Calu3 (cell line): ENCODE data around the gene BCOR. TPM values are rescaled to one million over a fixed set of nuclear protein-coding genes. Genes with fewer than 3 reads are reported as not detected.

Source experiments
- BruUV-seq: library from RNA; stranded (reverse); fragments of 400-500 nt; replicated peaks from 2 replicates; lab custom pipeline; 2021; lab: Mats Ljungman, UMichigan
- CTCF ChIA-PET: fragments of 300-600 bp; sonication (Branson Sonifier 250); formaldehyde crosslinking; loops from one replicate; lab custom pipeline; 2022; ENCODE audit warnings: antibody characterized with exemption; lab: Charles Lee
- DNase-seq: peaks from one replicate; pipeline ENCODE4 v3.0.0; 2022
- H3K27ac Mint-ChIP-seq: one replicate; pipeline ENCODE4 v1.8.0; 2022; ENCODE audit warnings: mixed read lengths; ENCODE audit not compliant: unreplicated experiment
- H3K27me3 Mint-ChIP-seq: one replicate; pipeline ENCODE4 v1.8.0; 2022; ENCODE audit warnings: mixed read lengths; ENCODE audit not compliant: unreplicated experiment
- H3K36me3 Mint-ChIP-seq: one replicate; pipeline ENCODE4 v1.8.0; 2022; ENCODE audit warnings: mild to moderate bottlenecking, moderate library complexity, mixed read lengths; ENCODE audit not compliant: insufficient read depth, unreplicated experiment
- H3K4me1 Mint-ChIP-seq: one replicate; pipeline ENCODE4 v1.8.0; 2022; ENCODE audit warnings: mild to moderate bottlenecking, low read depth, mixed read lengths; ENCODE audit not compliant: unreplicated experiment
- H3K4me3 Mint-ChIP-seq: one replicate; pipeline ENCODE4 v1.8.0; 2022; ENCODE audit warnings: mild to moderate bottlenecking, low read depth, moderate library complexity, mixed read lengths; ENCODE audit not compliant: unreplicated experiment
- H3K9me3 Mint-ChIP-seq: one replicate; pipeline ENCODE4 v1.8.0; 2022; ENCODE audit warnings: low read depth, mixed read lengths; ENCODE audit not compliant: unreplicated experiment
- intact Hi-C: fragments of 100-400 bp; cut with micrococcal nuclease; formaldehyde crosslinking; loops from one replicate; pipeline ENCODE4 v1.10.0; 2022; ENCODE audit not compliant: unreplicated experiment
- total RNA-seq: library from RNA; stranded (reverse); gene quantifications from 2 replicates; pipeline ENCODE4 v1.2.3, GENCODE V29; 2022
- TF ChIP-seq, protein P1 (sequence below): fragments of 200-600 bp; IDR thresholded peaks from one replicate; pipeline ENCODE4 v1.8.0; 2022; ENCODE audit warnings: antibody characterized with exemption; ENCODE audit not compliant: unreplicated experiment

BCOR gene
- total RNA-seq, 1 experiment from 2014 or later = 21.1 TPM

DNA sequence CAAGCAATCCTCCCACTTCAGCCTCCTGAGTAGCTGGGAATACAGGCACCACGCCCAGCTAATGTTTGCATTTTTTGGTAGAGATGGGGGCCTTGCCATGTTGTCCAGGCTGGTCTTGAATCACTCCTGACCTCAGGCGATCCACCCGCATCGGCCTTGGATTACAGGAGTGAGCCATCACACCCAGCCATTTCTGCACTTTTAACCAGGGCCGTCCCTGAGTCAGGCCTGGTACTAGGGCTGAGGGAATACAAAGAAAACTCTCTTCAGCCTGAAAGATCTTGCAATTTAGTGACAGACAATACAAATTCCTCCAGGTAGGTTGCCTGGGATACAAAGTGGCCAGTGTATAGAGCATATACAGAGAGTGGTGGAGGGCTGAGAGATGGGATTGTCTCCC lies 65.8 kb downstream of the BCOR start:
- Mint-ChIP-seq H3K36me3 (no peaks in the 10 kb centered on the region), H3K4me3 (no peak overlapping the region), H3K27ac (no peak overlapping the region), H3K27me3 (no peaks in the 10 kb centered on the region), H3K9me3 (no peaks in the 10 kb centered on the region), H3K4me1 (no peaks in the 10 kb centered on the region)
- no TSS peak for BruUV-seq
- CTCF ChIA-PET = interaction anchor here (0.5 kb wide), 1 partner anchor 9 kb away, joined by 5 read pairs; no protein-coding TSS in a partner anchor
- intact Hi-C loops = no loop called here
- TF ChIP-seq, protein P1, sequence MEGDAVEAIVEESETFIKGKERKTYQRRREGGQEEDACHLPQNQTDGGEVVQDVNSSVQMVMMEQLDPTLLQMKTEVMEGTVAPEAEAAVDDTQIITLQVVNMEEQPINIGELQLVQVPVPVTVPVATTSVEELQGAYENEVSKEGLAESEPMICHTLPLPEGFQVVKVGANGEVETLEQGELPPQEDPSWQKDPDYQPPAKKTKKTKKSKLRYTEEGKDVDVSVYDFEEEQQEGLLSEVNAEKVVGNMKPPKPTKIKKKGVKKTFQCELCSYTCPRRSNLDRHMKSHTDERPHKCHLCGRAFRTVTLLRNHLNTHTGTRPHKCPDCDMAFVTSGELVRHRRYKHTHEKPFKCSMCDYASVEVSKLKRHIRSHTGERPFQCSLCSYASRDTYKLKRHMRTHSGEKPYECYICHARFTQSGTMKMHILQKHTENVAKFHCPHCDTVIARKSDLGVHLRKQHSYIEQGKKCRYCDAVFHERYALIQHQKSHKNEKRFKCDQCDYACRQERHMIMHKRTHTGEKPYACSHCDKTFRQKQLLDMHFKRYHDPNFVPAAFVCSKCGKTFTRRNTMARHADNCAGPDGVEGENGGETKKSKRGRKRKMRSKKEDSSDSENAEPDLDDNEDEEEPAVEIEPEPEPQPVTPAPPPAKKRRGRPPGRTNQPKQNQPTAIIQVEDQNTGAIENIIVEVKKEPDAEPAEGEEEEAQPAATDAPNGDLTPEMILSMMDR = no peak
- DNase-seq = no peak

DNA sequence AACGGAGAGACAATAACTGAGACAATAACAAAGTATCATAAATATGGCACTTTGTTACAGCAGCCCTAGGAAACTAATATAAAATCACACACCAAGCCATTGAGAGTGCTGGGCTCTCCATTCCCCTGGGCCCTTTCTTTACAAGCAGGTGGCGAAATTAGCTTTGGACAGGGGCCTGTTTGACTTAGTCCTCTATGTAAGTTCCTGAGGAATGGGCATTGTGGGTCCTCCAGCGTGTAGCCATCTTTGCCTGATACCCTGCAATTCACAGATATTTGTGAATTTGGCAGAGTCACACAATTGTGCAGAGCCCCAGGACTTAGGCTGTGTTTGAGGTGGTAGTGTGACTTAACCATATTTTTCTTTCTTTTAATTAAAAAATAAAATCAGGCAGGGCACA lies 67.6 kb downstream of the BCOR start:
- DNase-seq = no peak
- CTCF ChIA-PET = no interaction called here
- intact Hi-C loops = no loop called here
- no peak overlapping the region for H3K27ac Mint-ChIP-seq
- TF ChIP-seq, protein P1 = no peak
- no peak overlapping the region for H3K4me3 Mint-ChIP-seq
- H3K27me3 Mint-ChIP-seq = no peaks in the 10 kb centered on the region
- BruUV-seq = no TSS peak
- H3K36me3 Mint-ChIP-seq = no peaks in the 10 kb centered on the region
- H3K4me1 Mint-ChIP-seq = no peaks in the 10 kb centered on the region
- H3K9me3 Mint-ChIP-seq = no peaks in the 10 kb centered on the region

DNA sequence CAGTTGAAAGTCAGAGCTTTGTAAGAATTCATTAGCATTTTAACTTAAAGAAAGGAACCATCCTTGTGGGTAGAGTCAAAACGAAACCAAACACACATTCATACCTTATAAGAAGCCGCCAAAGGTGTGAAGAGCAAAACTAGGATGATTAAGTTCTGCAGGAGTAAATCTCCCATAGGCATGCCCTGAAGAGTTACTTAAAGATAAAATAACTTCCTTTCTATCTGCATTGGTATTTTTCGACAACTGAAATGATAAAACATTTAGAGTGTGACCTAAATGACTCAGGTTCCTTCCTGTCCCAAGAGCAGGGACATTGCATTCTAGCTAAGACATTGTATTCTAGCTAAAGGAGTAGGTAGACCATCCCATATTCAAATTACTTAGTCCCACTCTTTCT lies 75.3 kb downstream of the BCOR start:
- Mint-ChIP-seq H3K36me3 (no peaks in the 10 kb centered on the region), H3K9me3 (no peaks in the 10 kb centered on the region), H3K4me1 (no peaks in the 10 kb centered on the region), H3K27ac (no peak overlapping the region), H3K27me3 (no peaks in the 10 kb centered on the region), H3K4me3 (no peak overlapping the region)
- TF ChIP-seq, protein P1 = no peak
- DNase-seq = no peak
- CTCF ChIA-PET = interaction anchor here (0.6 kb wide), 1 partner anchor 71 kb away, joined by 3 read pairs; no protein-coding TSS in a partner anchor
- intact Hi-C loops = loop anchor here (10.0 kb wide), 1 partner anchor 438 kb away; no protein-coding TSS in a partner anchor
- BruUV-seq = no TSS peak

DNA sequence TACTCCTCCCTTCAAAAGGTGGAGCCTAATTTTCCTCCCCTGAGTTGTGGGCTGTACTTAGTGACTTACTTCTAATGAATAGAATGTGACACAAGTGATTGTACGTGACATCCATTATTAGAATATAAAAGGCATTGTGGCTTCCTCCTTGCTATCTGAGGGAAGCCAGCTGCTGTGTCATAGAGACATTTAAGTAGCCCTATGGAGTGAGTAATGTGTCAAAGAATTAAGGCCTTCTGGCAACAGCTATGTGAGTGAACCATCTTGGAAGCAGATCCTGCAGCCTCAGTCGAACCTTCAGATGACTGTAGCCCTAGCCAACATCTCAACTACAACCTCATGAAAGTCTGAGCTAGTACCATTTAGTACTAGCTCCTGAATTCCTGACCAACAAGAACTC lies 76.1 kb downstream of the BCOR start:
- TF ChIP-seq, protein P1 = no peak
- no peak for DNase-seq
- Mint-ChIP-seq H3K4me1 (no peaks in the 10 kb centered on the region), H3K27ac (no peak overlapping the region), H3K27me3 (no peaks in the 10 kb centered on the region), H3K9me3 (no peaks in the 10 kb centered on the region), H3K4me3 (no peak overlapping the region), H3K36me3 (no peaks in the 10 kb centered on the region)
- CTCF ChIA-PET = no interaction called here
- intact Hi-C loops = loop anchor here (10.0 kb wide), 1 partner anchor 437 kb away; no protein-coding TSS in a partner anchor
- BruUV-seq = no TSS peak
